Activated CD4-positive, alpha-beta T cell treated with anti-CD3 and anti-CD28 coated beads, Interleukin-2, amount 10 ng/mL, durations not matched to agents 7 days and 5 days (primary cell): Measurements from ENCODE around the gene SIMC1. TPM values are rescaled to one million over a fixed set of nuclear protein-coding genes. Genes with fewer than 3 reads are reported as not detected.
"Not testable (repeated sequence)": the region's sequence is repeated elsewhere in the genome, so short reads cannot be mapped to it uniquely, and the experiment has no call there.

Experiments used
- CTCF ChIA-PET: fragments of 350-600 bp; sonication (Branson Sonifier 250); formaldehyde crosslinking; loops from one replicate; lab custom pipeline; 2021; ENCODE audit warnings: antibody characterized with exemption; lab: Charles Lee
- POLR2A ChIA-PET: fragments of 350-600 bp; sonication (Branson Sonifier 250); formaldehyde crosslinking; loops from one replicate; lab custom pipeline; 2021; ENCODE audit warnings: antibody characterized with exemption; lab: Charles Lee
- DNase-seq: peaks from one replicate; pipeline ENCODE4 v3.0.0-alpha.2; 2020
- H3K27ac Mint-ChIP-seq: one replicate; pipeline ENCODE4 v1.8.0; 2021; ENCODE audit warnings: mild to moderate bottlenecking, moderate library complexity, mixed read lengths
- H3K27me3 Mint-ChIP-seq: one replicate; pipeline ENCODE4 v1.8.0; 2021; ENCODE audit warnings: mixed read lengths
- H3K36me3 Mint-ChIP-seq: one replicate; pipeline ENCODE4 v1.8.0; 2021; ENCODE audit warnings: low read depth, mixed read lengths
- H3K4me1 Mint-ChIP-seq: one replicate; pipeline ENCODE4 v1.8.0; 2021; ENCODE audit warnings: mixed read lengths
- H3K4me3 Mint-ChIP-seq: one replicate; pipeline ENCODE4 v1.8.0; 2021; ENCODE audit warnings: mild to moderate bottlenecking, moderate library complexity, mixed read lengths
- H3K9me3 Mint-ChIP-seq: one replicate; pipeline ENCODE4 v1.8.0; 2021; ENCODE audit warnings: mixed read lengths
- total RNA-seq, 2 experiments: library from RNA; stranded (reverse); gene quantifications; one replicate each; pipeline ENCODE4 v1.2.3, GENCODE V29; 2021

SIMC1 gene
- total RNA-seq, 2 experiments from 2014 or later = 29.9 to 30.2 TPM

DNA sequence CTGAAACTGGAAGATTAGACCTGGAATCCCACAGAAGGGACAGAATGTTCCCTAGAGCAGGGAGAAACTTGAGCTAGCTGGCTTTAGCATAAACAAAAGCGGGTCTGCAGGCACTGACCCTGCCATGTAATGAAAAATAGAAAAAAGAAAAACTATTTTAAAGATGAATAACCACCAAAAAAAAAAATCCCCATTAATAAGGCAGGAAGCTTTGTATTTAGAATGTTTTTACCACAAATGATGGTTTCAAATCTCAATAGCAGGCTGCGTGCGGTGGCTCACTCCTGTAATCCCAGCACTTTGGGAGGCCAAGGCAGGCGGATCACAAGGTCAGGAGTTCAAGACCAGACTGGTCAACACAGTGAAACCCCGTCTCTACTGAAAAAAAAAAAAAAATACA, 5.0 kb upstream of the SIMC1 start:
- CTCF ChIA-PET, POLR2A ChIA-PET: not testable (repeated sequence)

DNA sequence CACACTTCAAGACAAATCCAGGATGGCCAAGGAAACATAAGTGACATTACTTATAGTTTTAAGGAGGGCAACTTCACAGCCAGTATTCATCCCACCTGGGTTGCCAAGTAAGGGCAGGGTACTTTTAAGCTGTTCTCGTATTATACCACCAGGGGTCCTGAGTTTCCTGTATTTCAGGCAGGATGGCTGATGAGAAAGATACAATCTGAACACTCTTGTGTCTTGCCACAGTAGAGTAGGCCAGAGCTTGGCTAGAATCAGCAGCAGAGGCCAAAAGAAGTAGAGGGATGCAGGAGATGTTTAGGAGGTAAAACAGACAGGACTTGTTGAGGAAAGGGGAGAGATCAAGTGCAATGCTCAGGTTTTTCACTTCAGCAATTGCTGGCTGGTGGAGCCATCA, 3.1 kb upstream of the SIMC1 start:
- H3K27me3 Mint-ChIP-seq, H3K4me3 Mint-ChIP-seq, H3K9me3 Mint-ChIP-seq, H3K27ac Mint-ChIP-seq, CTCF ChIA-PET, POLR2A ChIA-PET, H3K4me1 Mint-ChIP-seq, H3K36me3 Mint-ChIP-seq: not testable (repeated sequence)
- DNase-seq = peak; percentile 52

More for the DNA sequence above, 5.0 kb upstream of the SIMC1 start:
- H3K36me3 Mint-ChIP-seq, DNase-seq, H3K27me3 Mint-ChIP-seq, H3K4me3 Mint-ChIP-seq, H3K27ac Mint-ChIP-seq, H3K4me1 Mint-ChIP-seq, H3K9me3 Mint-ChIP-seq: not testable (repeated sequence)

DNA sequence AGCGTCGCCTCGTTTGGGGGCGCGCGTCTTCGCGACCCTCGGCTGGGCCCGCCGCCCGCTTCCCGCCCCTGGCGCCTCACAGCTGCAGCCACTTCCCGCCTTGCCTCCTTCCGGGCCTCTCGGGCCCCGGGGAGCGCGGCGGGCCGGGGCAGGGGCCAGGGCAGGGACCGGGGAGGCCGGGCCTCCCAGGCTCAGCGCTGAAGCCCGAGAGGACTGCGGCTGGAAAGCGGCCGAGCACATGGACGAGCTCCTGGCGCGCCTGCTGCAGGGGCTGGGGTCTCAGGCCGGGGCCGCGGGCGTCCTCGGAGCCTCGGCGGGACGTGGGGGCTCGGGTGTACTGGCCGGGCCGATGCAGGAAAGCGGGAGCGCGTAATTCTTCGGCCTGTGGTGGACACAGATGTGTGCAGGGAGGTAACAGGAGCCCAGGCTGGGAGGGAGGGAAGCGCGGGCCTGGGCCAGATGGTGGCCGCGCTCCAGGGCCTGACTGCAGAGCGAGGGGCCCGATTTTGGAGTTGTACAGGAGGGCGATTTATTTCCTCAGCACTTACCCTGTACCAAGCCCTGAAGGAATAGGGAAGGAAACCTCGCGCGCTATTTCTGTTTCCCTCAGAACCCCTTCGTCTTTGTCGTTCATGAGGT, 540 bp downstream of the SIMC1 start:
- POLR2A ChIA-PET, H3K4me1 Mint-ChIP-seq, H3K27ac Mint-ChIP-seq, DNase-seq, H3K36me3 Mint-ChIP-seq, CTCF ChIA-PET, H3K4me3 Mint-ChIP-seq, H3K27me3 Mint-ChIP-seq, H3K9me3 Mint-ChIP-seq: not testable (repeated sequence)

DNA sequence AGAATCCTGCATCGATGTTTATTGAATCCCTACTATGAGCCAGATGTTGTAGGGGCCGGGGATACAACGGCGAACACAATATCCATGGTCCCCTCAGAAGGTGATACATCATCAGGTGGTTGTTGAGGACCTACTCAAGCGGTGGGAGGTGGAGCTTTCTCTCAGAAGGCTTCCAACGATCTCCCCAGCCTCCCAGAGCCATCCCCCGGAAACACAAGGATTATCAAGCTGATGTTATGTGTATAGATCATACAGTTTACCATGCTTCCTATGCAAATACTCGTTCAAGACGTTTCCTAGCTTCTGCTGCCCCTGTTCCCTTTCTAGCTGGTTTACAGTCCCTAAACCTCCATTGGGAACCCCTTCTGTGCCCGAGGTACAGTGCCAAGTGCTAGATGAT, 1.1 kb downstream of the SIMC1 start:
- DNase-seq, CTCF ChIA-PET, H3K4me3 Mint-ChIP-seq, POLR2A ChIA-PET, H3K4me1 Mint-ChIP-seq, H3K27me3 Mint-ChIP-seq, H3K27ac Mint-ChIP-seq, H3K36me3 Mint-ChIP-seq, H3K9me3 Mint-ChIP-seq: not testable (repeated sequence)

DNA sequence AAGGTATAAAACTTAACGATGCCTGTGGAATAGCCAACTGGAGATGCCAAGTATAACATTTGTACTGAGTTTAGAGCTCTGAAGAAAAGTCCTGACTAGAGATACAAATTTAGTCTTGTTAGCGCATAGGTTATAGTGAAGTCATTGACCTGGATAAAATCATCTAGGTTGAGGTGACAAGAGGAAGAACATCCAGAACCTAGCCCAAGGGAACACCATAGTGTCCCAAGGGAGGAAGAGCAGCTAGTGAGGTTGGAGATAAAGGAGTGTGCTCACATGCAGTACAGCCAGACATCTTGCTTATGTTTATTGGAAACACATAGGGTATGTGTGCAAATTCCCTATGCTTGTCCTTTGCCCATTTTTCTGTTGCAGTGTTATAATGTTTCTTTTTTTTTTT, 6.1 kb downstream of the SIMC1 start:
- H3K36me3 Mint-ChIP-seq, CTCF ChIA-PET, POLR2A ChIA-PET, H3K4me3 Mint-ChIP-seq, H3K4me1 Mint-ChIP-seq, DNase-seq, H3K9me3 Mint-ChIP-seq, H3K27me3 Mint-ChIP-seq, H3K27ac Mint-ChIP-seq: not testable (repeated sequence)

DNA sequence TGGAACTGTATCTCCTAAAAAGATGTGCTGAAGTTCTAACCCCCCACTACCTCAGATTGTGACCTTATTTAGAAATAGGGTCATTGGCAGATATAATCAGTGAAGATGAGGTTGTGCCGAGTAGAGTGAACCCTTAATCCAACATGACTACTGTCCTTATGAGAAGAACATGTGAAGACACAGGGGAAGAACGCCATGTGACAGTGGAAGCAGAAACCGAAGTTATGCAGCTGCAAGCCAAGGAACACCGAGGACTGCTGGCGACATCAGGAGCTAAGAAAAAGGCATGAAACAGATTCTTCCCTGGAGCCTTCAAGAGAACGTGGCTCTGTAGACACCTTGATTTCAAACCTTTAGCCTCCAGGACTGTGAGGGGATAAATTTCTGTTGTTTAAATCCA, 6.8 kb downstream of the SIMC1 start:
- POLR2A ChIA-PET, H3K36me3 Mint-ChIP-seq, H3K27ac Mint-ChIP-seq, H3K4me1 Mint-ChIP-seq, H3K27me3 Mint-ChIP-seq, H3K9me3 Mint-ChIP-seq, CTCF ChIA-PET, DNase-seq, H3K4me3 Mint-ChIP-seq: not testable (repeated sequence)

DNA sequence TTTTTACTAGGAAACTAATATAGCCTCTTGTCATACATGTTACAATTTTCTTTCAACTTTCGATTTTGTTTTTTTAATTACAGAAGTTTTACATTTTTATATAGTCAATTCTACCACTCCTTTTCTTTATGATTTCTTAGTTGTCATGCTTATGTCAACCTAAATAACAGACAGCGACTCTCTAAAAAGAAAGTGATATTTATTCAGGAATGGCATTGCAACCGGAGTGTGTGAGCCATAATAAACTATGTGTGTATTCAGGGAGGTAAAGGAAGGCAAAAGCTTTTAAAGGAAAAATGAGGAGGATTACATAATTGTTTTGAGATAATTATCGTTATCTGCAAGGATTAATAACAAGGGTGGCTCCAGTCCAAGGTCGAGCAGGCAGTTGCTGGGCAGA, 7.3 kb downstream of the SIMC1 start:
- not testable (repeated sequence) for H3K27ac Mint-ChIP-seq

DNA sequence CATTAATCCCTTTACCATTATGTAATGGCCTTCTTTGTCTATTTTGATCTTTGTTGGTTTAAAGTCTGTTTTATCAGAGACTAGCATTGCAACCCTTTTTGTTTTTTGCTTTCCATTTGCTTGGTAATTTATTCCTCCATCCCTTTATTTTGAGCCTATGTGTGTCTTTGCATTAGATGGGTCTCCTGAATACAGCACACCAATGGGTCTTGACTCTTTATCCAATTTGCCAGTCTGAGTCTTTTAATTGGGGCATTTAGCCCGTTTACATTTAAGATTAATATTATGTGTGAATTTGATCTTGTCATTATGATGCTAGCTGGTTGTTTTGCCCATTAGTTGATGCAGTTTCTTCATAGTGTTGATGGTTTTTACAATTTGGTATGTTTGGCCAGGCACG, 12.5 kb downstream of the SIMC1 start:
- CTCF ChIA-PET, POLR2A ChIA-PET, H3K27me3 Mint-ChIP-seq, H3K9me3 Mint-ChIP-seq, H3K4me3 Mint-ChIP-seq, H3K4me1 Mint-ChIP-seq, DNase-seq, H3K27ac Mint-ChIP-seq: not testable (repeated sequence)
- peaks cover 12% of the 10 kb centered on the region for H3K36me3 Mint-ChIP-seq

More for the DNA sequence above, 7.3 kb downstream of the SIMC1 start:
- H3K27me3 Mint-ChIP-seq, DNase-seq, H3K4me3 Mint-ChIP-seq, H3K9me3 Mint-ChIP-seq, CTCF ChIA-PET, H3K36me3 Mint-ChIP-seq, H3K4me1 Mint-ChIP-seq, POLR2A ChIA-PET: not testable (repeated sequence)

DNA sequence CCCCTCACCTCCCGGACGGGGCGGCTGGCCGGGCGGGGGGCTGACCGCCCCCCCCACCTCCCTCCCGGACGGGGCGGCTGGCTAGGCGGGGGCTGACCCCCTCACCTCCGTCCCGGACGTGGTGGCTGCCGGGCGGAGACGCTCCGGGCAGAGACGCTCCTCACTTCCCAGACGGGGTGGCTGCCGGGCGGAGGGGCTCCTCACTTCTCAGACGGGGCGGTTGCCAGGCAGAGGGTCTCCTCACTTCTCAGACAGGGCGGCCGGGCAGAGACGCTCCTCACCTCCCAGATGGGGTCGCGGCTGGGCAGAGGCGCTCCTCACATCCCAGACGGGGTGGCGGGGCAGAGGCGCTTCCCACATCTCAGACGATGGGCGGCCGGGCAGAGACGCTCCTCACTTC, 13.9 kb downstream of the SIMC1 start:
- POLR2A ChIA-PET, H3K27ac Mint-ChIP-seq, DNase-seq, H3K4me1 Mint-ChIP-seq, CTCF ChIA-PET, H3K4me3 Mint-ChIP-seq, H3K27me3 Mint-ChIP-seq: not testable (repeated sequence)
- H3K9me3 Mint-ChIP-seq = peaks cover 10% of the 10 kb centered on the region
- H3K36me3 Mint-ChIP-seq = peaks cover 12% of the 10 kb centered on the region

DNA sequence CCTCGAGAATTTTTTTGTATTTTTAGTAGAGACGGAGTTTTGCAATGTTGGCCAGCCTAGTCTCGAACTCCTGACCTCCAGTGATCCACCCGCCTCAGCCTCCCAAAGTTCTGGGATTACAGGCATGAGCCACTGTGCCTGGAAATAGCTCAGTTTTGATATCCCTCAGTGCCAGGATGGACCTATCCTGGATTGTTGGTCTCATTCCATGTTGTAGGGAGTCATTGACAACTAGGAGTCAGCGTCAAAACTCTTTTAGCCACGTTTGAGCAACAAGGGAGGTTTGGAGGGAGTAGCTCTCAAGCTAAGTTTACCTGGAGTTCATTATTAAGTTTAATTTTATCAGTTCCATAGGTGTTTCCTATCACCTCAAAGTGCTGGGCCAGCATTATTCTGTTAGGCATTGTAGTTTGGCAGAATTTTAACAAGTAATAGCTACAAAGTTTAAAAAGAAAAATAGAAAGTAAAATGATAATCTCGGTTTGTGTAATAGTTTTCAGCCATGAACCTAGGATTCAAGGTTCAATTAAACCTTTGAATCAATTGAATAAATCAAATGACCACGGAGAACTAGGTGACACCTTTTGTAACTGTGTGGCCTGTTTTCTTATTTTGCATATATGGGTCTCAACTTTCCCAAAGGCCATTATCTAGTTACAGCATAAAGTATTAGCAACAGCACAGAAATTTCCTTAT, 15.3 kb downstream of the SIMC1 start:
- H3K27me3 Mint-ChIP-seq, H3K9me3 Mint-ChIP-seq, POLR2A ChIA-PET, DNase-seq, H3K4me1 Mint-ChIP-seq, H3K27ac Mint-ChIP-seq, H3K4me3 Mint-ChIP-seq, CTCF ChIA-PET: not testable (repeated sequence)
- peaks cover 12% of the 10 kb centered on the region for H3K36me3 Mint-ChIP-seq

DNA sequence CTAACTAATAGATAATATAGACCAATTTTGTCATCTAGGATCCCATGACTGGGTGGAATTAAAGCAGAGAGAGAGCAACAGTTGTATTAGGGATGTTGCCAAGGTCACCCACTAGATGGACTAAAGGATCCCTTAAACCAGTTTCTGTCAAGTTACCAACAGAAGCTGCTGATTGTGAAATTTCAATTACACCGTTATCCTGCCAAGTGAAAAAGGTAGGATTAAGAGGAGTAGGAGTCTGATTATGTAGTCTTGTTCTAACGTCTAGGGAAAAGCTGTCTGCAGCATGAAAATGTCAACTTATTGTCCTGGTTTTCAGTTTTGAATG, 15.8 kb downstream of the SIMC1 start:
- CTCF ChIA-PET, H3K4me1 Mint-ChIP-seq, DNase-seq, H3K4me3 Mint-ChIP-seq, POLR2A ChIA-PET, H3K9me3 Mint-ChIP-seq, H3K27ac Mint-ChIP-seq, H3K27me3 Mint-ChIP-seq: not testable (repeated sequence)
- H3K36me3 Mint-ChIP-seq = peaks cover 12% of the 10 kb centered on the region

DNA sequence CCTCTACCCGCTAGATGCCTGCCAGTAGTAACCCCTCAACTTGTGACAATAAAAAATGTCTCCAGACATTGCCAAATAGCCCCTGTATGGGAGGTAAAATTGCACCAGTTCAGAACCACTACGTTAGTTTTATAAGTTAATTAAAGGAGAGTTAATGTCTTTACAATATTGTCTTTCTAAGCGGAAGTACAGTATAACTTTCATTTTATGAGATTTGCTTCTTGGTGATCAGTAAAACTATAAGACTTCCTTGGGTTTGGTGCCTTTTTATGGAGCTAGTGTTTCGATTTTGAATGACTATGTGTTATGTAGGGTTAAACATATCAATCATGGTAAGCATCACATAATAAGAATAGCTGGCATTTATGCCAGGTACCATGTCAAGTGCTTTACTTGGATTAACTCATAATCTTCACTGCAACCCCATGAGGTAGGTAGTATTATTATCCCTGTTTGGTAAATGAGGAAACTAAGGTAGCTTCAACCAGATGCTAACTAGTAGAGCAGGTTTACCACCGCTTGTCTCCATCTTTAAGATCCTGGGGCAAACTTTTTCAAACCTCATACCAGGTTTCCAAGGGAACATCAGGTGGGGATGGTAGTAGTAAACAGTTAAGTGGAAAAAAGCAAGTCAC, 19.8 kb downstream of the SIMC1 start:
- H3K4me1 Mint-ChIP-seq, H3K27me3 Mint-ChIP-seq, H3K4me3 Mint-ChIP-seq, CTCF ChIA-PET, H3K27ac Mint-ChIP-seq, H3K9me3 Mint-ChIP-seq, POLR2A ChIA-PET, DNase-seq: not testable (repeated sequence)
- H3K36me3 Mint-ChIP-seq = peaks cover 12% of the 10 kb centered on the region

DNA sequence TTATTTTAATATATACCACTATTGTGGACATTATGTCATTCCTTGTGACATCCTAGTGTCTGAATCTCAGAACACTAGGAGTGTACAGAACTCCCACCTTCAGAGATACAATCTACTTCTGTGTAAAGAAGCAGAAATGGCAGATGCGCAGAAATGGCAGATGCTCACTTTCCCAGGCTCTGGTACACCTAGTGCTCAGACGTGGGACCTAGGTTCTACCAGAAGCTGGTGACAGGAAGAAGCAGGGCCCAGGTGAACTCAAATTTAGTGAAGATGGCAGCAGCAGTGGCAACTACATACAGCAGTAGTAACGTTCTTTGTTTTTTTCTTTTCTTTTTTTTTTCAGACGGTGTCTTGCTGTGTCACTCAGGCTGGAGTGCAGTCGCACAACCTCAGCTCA, 22.5 kb downstream of the SIMC1 start:
- H3K27ac Mint-ChIP-seq, H3K27me3 Mint-ChIP-seq, POLR2A ChIA-PET, H3K4me3 Mint-ChIP-seq, DNase-seq, H3K4me1 Mint-ChIP-seq: not testable (repeated sequence)
- H3K36me3 Mint-ChIP-seq = peaks cover 17% of the 10 kb centered on the region
- CTCF ChIA-PET = interaction anchor here (0.6 kb wide), 1 partner anchor 502 kb away, joined by 3 read pairs; no protein-coding TSS in a partner anchor
- H3K9me3 Mint-ChIP-seq = peaks cover 12% of the 10 kb centered on the region
